ELR (cell line): ENCODE data around the gene TNN.
A peak's percentile ranks its signal among the peaks of the same experiment; 100 is the strongest.

ENCODE experiments used
- DNase-seq: peaks from one replicate; pipeline ENCODE4 v3.0.0-alpha.2; 2015; ENCODE audit warnings: low read depth

Gene TNN

DNA sequence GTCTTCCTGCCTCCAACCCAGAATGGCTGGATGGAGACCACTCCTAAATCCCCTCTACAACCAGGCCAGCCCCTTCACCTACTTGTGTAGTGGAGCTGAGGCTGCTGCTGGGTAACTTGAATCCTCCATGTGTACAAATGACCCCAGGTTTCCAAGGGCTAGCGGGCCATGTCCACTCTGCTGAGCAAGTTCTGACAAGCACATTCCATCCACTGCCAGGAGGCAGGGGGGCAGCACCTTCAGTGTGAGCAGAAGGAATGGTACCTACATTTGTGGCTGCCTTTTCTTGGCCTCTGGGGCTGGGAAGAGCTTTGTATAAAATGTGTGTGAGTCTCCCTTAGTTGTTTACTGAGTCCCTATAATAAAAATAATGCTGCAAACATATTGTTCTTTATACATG is 110.4 kb downstream of the TNN start:
- no peak for DNase-seq

DNA sequence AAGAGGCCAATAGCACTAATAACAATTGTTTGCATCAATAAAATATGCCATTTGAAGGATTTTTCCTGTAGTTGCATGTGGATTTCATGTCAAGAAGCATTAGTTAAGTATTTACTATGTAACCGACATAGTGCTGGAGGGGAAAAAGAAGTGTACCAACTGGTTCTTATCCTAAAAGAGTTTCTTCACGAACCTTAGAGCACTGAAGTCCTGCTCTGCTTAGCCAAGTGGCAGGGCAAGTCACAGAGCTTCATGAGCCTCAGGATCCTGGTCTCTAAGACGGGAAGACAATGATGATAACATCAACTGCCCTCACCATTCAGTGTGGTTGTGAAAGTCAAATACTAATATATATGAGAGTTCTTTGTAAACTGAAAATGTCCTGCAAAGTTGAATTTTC is 110.8 kb downstream of the TNN start:
- no peak for DNase-seq

DNA sequence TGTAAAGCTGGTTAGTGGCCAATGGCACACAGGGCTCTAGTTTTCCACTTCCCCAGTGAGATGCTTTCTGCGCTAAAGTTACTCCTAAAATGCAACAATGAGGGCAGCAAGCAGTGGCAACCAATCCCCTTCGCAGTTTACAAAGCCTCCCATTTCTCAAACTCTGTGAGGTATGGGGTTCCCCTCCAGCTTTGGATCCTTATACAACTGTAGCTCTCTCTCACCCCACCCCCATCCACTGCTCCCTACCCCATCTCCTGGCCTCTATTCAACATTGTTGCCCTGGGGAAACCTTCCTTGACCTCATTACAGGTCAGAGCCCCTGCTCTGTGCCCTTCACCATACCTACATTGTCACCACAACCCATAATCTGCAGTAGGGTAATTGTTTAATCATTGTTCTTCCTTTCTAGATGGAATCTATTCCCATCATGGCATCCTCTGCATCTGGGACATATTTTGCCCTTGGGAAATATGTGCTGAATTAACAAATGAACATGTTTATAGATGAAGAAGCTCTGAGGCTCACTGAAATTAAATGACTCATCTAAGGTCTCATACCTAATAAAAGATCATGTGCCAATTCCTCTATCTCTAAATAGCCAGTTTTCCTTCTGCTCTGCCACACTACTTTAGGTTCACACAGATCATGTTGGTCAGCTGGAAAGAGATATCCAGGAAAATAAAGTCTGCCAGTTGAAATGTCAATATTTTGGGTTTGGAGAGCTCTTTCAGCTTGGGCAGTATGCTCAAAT is 112.4 kb downstream of the TNN start:
- no peak for DNase-seq

DNA sequence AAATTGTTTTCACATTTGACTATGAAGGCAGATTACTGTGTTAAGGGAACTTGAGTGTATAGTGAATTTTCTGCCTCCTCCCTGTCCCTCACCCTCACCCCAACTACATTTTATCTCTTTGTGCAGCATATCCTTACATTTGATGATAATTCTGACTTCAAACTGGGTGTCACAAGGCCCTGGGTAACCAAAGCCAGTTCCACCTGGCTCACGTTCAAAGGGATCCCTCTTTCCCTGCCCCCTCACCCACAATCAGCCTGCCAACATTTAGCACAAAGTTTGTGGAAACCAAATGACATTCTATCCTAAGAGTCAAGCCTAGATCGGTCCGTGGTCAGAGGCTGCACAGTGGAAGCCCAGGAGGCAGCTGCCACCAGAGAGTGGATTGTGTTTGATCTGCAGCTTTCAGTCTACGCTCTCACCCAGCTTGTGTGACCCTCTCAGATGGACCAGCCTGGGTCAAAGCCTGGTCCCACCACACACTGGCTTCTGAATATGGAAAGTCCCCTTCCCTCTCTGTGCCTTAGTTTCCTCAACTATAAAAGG is 114.6 kb downstream of the TNN start:
- DNase-seq, result no peak

DNA sequence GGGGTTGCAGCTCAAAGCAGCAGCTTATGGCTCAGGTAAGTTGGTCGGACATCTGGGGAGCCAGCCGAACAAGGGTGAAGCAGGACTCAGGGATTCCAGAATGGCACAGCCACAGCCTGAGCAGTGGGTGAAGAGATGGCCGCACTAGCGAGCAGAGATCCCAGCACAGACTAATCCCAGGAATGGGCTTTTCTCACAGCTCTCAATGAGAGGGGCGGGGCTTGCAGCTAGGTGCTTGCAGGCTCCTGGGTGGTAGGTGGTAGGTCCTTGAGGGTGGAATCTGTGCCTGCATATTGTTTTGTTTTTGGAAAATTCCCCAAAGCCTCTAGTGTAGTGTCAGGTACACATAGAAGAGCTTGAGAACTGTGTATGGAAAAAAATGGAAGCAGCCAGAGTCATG is 116.0 kb downstream of the TNN start:
- DNase-seq, result no peak

DNA sequence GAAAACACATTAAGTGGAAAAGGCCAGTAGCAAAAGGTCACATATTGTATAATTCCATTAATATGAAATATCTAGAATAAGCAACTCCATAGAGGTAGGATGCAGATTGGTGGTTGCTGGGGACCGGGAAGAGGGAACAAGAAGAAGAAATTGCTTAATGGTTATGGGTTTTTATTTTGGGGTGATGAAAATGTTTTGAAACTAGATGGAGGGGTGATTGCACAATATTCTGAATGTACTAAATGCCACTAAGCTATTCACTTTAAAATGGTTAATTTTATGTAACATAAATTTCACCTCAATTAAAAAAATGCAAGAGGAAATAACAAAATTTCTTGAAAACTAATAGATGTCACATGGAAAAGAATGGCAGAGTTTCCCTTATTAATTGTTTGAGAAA is 118.3 kb downstream of the TNN start:
- DNase-seq, result no peak

DNA sequence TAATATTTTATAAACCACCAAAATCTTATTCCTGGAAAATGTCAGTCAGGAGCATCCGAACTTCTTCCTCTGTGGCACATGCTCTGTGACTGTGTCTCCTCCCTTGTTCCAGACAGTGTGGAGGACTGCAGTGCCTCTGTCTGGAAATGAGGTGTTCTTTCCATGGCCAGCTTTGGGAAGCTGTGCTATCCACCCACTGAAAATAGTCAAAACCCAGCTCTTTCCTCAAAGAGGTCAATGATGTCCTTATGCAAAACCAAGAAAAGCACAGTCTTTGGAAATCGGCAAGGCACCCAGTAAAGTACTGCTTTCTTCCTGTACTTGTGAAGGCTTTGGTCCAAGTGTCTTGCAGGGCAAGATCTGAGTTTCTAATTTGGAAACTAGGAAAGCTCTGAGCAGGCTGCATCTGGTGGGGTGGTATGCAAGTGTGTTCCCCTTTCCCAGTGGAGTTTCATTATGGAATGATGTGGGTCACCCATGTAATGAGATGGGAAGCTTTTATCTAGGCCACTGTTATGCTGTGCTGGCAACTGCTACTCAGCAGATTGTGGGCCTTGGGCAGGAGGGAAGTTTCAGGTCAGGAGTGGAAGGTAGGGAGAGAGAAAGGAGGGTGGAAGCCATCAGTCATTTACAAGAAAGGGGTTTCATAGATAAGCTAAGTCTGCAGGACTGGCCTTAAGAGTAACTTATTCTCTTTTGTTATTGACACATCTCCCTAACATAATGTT is 119.0 kb downstream of the TNN start:
- no peak for DNase-seq

DNA sequence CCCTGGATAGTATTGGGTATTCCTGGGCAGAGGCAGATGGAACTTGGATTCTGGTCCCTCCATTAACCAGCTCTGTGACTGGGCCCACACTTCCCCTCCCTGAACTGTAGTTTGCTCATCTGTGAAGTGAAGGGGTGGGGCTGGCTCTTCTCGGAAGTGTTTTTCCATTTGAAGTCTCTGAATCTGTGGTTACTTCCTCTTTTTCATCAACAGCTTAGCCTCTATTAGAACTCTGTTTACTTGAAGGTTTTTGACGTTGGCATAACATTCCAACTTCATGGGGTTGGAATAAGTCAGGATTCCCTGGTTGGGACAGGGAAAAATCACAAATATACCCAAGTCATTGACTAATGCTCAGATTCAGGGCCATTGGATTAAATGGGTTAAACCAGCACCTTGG is 121.3 kb downstream of the TNN start:
- DNase-seq, result no peak

DNA sequence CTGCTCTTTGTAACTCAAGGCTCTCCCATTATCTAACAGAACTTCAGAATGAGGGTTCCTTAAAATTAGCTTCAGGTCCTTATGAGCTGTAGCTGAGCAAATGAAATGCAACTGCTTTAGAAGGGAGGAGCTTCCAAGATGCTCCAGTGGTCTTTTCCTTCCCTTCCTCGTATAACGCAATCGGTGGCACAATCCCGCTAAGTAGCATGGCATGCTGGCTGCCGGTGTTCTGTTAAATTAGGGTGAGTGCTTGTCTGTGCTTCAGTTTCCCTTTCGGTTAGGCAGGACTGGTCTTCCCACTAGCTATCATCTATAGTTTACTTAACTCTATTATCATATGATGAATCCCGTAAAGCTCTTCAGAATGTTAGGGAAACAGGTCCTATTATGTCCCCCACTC is 124.0 kb downstream of the TNN start:
- no peak for DNase-seq

DNA sequence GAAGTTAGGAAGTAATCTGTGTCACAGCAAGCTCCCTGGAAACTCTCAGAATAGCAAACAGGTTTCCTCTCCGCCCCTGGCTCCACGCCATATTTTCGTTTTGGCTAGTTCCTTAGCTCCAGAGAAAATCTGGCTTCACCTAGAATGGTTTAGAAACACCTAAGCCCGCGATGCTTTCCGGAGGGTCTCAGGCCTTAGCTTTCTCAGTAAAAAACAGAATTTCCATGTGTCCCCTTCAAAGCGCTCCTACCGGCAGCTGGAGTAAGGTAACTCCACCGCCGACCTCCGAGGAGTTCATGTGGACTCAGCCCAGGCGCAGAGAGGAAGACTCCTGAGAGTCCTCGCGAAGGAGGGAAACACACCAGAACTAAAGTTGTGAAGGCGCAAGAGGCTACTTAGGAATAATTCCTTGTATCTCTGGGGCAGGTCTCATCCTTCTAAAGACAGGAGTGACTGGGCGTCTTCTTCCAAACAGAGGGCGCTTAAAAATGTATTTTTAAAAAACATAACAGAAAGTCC is 124.5 kb downstream of the TNN start:
- peak; percentile 8 for DNase-seq

DNA sequence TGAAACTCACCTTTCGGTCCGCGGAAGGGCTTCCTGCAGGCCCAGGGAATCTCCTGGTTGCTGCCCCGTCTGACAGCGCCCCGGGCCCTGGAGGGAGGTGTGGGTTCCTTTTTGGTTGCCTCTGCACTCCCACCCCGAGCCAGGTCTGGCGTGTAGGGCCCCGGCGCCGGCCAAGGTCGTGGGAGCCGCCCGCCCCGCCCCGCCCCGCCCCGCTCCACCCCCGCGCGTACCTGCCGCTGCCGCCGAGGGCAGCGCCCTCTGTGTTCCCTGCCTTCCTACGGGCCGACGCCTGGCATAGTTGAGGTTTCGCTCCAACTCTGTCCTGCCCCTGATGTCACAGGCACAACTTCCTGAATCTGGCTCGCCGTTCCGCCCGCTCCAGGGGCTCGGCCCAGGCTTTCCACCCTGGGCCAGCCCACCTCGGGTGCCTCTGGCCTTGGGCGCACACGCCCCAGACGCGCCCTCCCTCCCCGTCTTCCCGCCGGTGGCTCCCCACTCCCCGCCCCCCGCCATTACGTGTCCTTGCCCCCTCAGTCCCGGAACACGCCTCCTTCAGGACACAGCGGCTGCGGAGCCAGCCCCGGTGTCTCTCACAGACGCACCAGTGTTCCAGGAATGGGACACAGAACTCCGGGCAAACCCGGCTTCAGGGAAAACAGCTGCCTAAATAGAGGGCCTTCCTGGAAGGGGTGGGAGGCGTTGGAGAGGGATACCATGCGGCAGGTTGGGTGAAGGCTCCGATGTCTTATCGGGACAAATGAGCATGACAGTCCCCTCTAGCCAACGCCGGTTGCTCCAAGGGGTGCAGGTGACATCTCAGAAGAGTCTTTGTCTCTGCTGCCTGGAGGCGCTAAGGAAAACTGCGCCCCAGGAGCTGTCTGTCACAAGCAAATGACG is 125.2 kb downstream of the TNN start, which contains the start of gene KIAA0040:
Gene KIAA0040, minus strand, starts transcription at position 147 of the 897 bp plus-strand sequence. CDS start 31,763 bp downstream, outside the sequence.
- peak; percentile 51 for DNase-seq

DNA sequence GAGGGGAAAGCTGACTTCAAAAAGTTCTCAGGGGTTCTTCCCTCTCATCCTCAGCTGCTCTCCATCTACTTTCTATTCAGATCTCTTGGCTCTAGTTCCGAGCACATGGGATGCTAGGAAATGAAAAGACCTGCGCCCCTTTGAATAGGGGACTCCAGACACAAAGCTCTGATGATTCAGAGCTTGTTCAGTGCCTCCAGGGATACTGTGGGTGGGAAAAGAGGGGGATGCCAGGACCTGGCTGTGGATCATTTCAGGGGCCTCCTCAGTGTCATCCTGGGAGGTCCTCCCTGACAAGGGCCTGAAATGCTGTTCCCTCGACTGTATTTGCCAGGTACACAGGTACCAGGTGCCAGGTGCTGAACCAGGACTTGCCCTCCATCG is 125.9 kb downstream of the TNN start:
- peak; percentile 10 for DNase-seq

DNA sequence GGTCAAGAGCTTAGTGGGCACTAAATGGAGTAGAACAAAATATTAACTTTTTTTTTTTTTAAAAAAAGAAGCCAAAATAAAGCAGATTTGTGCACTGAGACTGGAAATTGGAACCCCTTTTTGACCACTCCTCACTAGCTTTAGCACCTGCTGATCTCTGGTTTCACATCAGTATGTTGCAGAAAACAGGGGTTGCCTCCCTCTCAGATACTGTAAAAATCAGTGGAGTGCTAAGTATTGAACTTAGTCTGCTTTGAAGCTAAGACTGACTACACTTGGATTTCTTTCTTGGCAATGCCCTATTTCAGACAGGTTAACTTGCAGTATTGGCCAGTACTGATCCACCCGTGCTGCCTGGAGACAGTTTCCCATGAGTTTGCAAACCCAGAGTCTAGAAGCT is 127.6 kb downstream of the TNN start:
- DNase-seq, result no peak

DNA sequence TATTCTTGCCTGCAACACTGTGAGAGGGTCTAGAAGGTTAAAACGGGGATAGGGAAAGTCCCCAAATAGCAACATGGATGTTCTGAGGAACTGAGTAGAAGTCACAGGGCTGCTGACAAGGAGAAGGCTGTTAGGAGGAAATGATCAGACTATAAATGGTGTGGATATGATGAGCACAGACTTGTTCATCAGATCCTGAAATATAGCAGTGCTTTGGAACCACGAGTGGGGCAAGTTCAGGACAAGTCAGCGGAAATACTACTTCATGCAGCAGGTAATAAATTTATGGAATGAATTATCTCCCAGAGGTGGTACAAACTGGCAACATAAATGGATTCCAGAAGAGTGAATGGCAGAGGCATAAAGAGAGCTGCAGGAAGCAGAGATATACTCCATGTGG is 128.2 kb downstream of the TNN start:
- DNase-seq, result no peak

DNA sequence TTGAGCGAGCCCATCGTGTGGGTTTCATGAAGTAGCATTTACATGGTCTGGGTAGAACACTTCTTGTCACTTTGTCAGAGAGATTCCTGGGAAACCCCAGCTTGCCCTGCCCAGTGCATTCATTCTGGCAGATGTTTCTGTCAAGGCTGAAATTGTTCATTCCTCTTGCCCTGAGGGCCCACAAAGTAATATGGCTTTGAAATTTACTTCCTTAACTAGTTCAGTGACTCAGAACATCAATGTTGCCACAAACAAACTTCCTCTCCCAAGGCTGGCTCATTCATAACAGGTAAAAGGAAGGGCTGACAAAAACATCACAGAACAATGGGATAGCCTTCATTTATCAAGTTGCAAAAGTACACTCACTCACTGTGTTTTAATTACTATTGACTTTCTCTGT is 129.9 kb downstream of the TNN start:
- peak; percentile 37 for DNase-seq
